Retinal pigment epithelial cell (primary cell): ENCODE results near the gene EAF1.
A peak's percentile ranks its signal among the peaks of the same experiment; 100 is the strongest.

ENCODE experiments used
- DNase-seq: peaks from one replicate; pipeline ENCODE4 v3.0.0-alpha.2; 2010; ENCODE audit warnings: low read depth
- H3K4me3 ChIP-seq: 2 replicates; pipeline ENCODE4 v1.5.1; 2011; ENCODE audit warnings: mild to moderate bottlenecking, low read length, control low read depth, moderate library complexity
- TF ChIP-seq, protein P1 (sequence below): conservative IDR thresholded peaks from 2 replicates; pipeline ENCODE4 v1.5.1; 2011; ENCODE audit warnings: low read depth, low read length, control low read depth, inconsistent platforms

Gene EAF1

DNA sequence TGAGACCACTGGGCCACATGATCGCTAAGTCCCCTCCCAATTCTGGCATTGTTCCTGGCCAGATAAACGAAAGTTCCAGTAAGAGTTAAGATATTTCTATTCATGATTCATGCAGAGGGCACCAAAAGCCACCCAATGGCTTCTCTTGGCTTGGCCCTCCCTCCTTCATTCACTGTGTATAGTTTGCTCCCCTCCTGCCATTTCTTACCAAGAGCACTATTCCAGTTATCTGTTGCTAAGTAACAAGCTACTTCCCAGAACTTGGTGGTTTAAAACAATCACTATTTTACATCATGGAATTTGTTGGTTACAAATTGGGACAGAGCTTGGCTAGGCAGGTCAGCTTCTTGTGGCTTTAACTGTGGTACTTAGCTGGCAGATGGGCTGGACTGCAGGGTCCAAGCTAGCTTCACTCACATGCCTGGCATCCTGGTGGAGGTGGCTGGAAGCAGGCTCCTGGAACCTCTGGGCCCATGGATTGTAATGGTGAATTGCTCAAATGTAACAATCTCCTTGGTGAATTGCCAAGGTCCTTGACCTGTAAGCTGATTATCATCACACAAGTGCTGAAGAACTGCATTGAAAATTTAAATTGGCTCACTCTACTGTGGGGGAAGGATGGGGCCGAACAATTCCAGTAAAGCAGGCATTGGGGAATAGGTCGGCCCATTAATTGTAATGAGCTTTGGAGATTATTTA lies 16.6 kb downstream of the EAF1 start:
- TF ChIP-seq, protein P1, sequence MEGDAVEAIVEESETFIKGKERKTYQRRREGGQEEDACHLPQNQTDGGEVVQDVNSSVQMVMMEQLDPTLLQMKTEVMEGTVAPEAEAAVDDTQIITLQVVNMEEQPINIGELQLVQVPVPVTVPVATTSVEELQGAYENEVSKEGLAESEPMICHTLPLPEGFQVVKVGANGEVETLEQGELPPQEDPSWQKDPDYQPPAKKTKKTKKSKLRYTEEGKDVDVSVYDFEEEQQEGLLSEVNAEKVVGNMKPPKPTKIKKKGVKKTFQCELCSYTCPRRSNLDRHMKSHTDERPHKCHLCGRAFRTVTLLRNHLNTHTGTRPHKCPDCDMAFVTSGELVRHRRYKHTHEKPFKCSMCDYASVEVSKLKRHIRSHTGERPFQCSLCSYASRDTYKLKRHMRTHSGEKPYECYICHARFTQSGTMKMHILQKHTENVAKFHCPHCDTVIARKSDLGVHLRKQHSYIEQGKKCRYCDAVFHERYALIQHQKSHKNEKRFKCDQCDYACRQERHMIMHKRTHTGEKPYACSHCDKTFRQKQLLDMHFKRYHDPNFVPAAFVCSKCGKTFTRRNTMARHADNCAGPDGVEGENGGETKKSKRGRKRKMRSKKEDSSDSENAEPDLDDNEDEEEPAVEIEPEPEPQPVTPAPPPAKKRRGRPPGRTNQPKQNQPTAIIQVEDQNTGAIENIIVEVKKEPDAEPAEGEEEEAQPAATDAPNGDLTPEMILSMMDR, result no peak
- H3K4me3 ChIP-seq, result no peak overlapping the region
- DNase-seq, result peak; percentile 60

GRCh38 chr3:15449489-15450224 lies 22.3 kb downstream of the EAF1 start:
- DNase-seq, result no peak
- TF ChIP-seq, protein P1, result no peak
- H3K4me3 ChIP-seq, result no peak overlapping the region

DNA sequence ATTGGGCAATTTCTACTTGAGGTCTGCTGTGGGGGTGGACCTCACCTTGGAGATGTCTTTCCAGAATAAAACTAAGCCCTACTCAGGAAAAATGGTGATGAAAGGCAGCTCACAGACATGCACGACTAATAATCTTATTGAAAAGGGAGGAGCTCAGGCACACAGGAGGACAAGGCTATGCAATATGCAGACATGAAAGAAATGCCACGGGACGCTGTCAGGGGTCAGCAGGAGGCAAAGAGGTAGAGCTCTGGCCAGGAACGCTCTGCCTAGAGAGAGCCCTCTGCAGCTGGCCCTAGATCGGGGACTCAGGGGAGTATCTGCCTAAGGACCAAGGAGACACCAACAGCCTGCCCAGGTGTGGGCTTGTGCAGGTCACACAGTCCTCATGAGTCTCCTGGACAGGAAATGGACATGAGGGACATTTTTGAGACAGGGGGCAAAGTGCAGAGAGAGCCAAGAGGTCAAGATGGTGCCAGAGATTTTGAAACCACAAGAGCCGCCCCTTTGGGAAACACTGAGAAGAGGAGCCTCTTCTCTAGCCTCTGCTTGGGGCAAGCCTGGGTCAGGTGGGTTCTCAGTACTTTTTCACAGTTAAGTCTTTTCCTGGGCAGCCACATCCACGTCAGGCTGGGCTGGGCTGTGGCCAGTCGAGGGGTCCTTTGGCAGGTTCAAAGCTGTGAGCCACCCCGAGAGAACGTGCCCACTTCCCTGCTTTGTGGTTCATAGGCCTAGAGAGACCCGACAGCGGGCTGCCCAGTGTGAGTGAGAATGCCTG lies 23.2 kb downstream of the EAF1 start:
- no peak for DNase-seq
- TF ChIP-seq, protein P1, result no peak
- no peak overlapping the region for H3K4me3 ChIP-seq

GRCh38 chr3:15451216-15452113 lies 24.1 kb downstream of the EAF1 start:
- H3K4me3 ChIP-seq, result no peak overlapping the region
- no peak for DNase-seq
- TF ChIP-seq, protein P1, result no peak

DNA sequence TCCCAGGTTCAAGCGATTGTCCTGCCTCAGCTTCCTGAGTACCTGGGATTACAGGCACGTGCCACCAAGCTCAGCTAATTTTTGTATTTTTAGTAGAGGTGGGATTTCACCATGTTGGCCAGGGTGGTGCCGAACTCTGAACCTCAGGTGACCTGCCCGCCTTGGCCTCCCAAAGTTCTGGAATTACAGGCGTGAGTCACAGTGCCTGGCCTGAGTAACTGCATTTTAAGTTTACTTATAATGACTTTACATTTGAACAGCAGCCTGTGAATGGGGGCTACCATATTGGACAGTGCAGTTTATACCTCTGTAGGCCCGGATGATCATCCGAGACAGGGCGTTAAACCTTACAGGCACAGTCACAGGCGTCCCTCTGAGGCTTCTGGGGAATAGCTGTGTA lies 24.8 kb downstream of the EAF1 start:
- no peak for DNase-seq
- TF ChIP-seq, protein P1, result no peak
- no peak overlapping the region for H3K4me3 ChIP-seq

DNA sequence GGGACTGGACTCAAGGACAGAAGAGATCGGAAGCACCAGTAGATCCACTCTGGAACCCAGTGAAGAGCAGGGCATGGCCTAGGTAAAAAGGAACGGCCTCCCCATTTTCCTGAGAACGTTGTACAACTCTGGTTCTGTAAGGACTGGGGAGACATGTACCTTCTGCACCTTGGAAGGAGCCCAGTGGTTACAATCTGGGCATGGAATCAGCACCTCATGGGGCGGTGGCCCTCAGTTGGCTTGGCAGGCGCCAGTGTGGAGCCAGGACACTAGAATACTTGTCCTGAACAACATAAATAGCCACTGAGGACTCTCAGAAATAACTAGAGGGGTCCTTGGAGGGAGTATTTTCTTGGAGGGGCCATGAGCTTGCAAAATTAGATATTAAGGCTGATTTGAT lies 25.6 kb downstream of the EAF1 start:
- no peak overlapping the region for H3K4me3 ChIP-seq
- TF ChIP-seq, protein P1, result no peak
- no peak for DNase-seq
